ENCODE results near the gene PCED1B. TPM values are rescaled to one million over a fixed set of nuclear protein-coding genes. Genes with fewer than 3 reads are reported as not detected.

Gene PCED1B
- total RNA-seq, 6 experiments from 2014 or later = 3.3 to 5.4 (median 4.9) TPM

GRCh38 chr12:47228802-47229201, 149.4 kb downstream of the PCED1B start:
- H3K27me3 Mint-ChIP-seq (ENCODE audit: insufficient read depth) = no peaks in the 10 kb centered on the region
- DNase-seq = no peak
- no peak for TF ChIP-seq CTCF (IDR thresholded peaks at IDR 0.05)
- no peak overlapping the region for H3K4me3 Mint-ChIP-seq
- H3K4me1 Mint-ChIP-seq (ENCODE audit: low read depth) = peaks cover 17% of the 10 kb centered on the region
- no peaks in the 10 kb centered on the region for H3K9me3 Mint-ChIP-seq
- no peaks in the 10 kb centered on the region for H3K36me3 Mint-ChIP-seq (ENCODE audit: low read depth)
- no peak overlapping the region for H3K27ac Mint-ChIP-seq

GRCh38 chr12:47231456-47231855, 152.0 kb downstream of the PCED1B start:
- Mint-ChIP-seq H3K27ac (no peak overlapping the region), H3K36me3 (ENCODE audit: low read depth) (peaks cover 8% of the 10 kb centered on the region), H3K27me3 (ENCODE audit: insufficient read depth) (no peaks in the 10 kb centered on the region), H3K4me3 (no peak overlapping the region), H3K9me3 (no peaks in the 10 kb centered on the region; the same call in 1 of the 2 replicates), H3K4me1 (ENCODE audit: low read depth) (peaks cover 22% of the 10 kb centered on the region)
- DNase-seq = no peak
- no peak for TF ChIP-seq CTCF (IDR thresholded peaks at IDR 0.05)

DNA sequence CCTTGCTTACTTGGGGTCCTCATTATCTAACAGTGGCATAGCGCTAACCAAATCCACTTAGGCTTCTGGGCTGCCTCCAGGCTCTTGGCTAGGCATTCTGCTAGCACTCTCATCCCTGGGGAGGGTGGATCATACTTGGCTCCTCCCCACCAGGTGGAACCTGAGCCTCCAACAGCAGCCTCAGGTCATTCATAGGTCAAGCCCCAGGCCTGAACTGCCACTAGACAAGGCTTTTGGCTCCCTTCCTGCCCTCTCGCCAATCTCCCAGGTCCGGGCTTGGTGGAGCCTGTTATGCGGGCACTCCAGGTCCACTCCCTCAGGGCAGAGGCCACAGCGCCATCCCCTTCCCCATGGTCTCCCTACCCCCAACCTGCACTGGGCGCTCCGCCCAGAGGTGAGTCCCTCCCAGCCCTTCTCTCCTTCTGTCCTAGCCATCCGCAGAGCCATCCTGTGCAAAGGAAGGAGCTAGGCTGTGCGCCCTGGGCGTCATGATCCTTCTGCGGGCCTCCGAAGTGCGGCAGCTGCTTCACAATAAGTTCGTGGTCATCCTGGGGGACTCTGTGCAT, 155.2 kb downstream of the PCED1B start:
- no peak overlapping the region for H3K4me3 Mint-ChIP-seq
- H3K36me3 Mint-ChIP-seq (ENCODE audit: low read depth) = peaks cover 10% of the 10 kb centered on the region
- no peaks in the 10 kb centered on the region for H3K27me3 Mint-ChIP-seq (ENCODE audit: insufficient read depth)
- no peaks in the 10 kb centered on the region; the same call in 1 of the 2 replicates for H3K9me3 Mint-ChIP-seq
- no peak for DNase-seq
- H3K4me1 Mint-ChIP-seq (ENCODE audit: low read depth) = peaks cover 51% of the 10 kb centered on the region
- no peak overlapping the region for H3K27ac Mint-ChIP-seq
- no peak for TF ChIP-seq CTCF (IDR thresholded peaks at IDR 0.05)

DNA sequence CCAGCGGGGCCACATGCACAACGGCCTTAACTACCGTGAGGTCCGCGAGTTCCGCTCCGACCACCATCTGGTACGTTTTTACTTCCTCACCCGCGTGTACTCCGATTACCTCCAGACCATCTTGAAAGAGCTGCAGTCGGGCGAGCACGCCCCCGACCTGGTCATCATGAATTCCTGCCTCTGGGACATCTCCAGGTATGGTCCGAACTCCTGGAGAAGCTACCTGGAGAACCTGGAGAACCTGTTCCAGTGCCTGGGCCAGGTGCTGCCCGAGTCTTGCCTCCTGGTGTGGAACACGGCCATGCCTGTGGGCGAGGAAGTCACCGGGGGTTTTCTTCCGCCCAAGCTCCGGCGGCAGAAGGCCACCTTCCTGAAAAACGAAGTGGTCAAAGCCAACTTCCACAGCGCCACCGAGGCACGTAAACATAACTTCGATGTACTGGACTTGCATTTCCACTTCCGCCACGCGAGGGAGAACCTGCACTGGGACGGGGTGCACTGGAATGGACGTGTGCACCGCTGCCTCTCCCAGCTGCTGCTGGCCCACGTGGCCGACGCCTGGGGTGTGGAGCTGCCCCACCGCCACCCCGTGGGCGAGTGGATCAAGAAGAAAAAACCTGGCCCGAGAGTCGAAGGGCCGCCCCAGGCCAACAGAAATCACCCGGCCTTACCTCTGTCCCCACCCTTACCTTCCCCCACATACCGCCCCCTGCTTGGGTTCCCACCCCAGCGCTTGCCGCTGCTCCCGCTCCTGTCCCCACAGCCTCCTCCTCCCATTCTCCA, 156.0 kb downstream of the PCED1B start:
- H3K9me3 Mint-ChIP-seq = no peaks in the 10 kb centered on the region; the same call in 1 of the 2 replicates
- peaks cover 10% of the 10 kb centered on the region for H3K36me3 Mint-ChIP-seq (ENCODE audit: low read depth)
- H3K4me1 Mint-ChIP-seq (ENCODE audit: low read depth) = peaks cover 51% of the 10 kb centered on the region
- DNase-seq = no peak
- no peaks in the 10 kb centered on the region for H3K27me3 Mint-ChIP-seq (ENCODE audit: insufficient read depth)
- H3K27ac Mint-ChIP-seq = peak overlapping the region; percentile 88
- no peak for TF ChIP-seq CTCF (IDR thresholded peaks at IDR 0.05)
- H3K4me3 Mint-ChIP-seq = no peak overlapping the region; the same call in 1 of the 2 replicates

DNA sequence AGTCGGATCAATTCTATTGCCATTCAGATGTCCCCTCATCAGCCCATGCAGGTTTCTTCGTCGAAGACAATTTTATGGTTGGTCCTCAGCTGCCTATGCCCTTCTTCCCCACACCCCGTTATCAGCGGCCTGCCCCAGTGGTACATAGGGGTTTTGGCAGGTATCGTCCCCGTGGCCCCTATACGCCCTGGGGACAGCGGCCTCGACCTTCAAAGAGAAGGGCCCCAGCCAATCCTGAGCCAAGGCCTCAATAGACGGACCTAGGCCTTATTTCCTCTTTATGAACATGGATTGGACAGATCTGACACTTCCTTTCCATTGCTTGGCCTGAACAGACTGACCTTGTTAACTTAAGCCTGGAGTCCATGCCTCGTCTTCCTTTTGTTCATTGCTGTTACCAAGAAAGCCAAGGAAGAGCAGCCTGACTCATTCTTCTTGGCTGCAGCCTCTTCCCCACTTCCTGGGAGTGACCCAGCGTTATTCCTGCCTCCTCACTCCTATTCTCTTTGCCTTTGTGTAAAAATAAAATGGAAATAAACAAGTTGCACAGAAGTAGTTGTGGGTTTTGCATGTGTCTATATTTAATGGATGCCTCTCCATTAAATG, 156.8 kb downstream of the PCED1B start:
- no peaks in the 10 kb centered on the region for H3K27me3 Mint-ChIP-seq (ENCODE audit: insufficient read depth)
- peaks cover 10% of the 10 kb centered on the region for H3K36me3 Mint-ChIP-seq (ENCODE audit: low read depth)
- TF ChIP-seq CTCF (IDR thresholded peaks at IDR 0.05) = no peak
- peak overlapping the region; percentile 60 for H3K4me3 Mint-ChIP-seq
- peaks cover 45% of the 10 kb centered on the region for H3K4me1 Mint-ChIP-seq (ENCODE audit: low read depth)
- peak overlapping the region; percentile 88 for H3K27ac Mint-ChIP-seq
- DNase-seq = peak; percentile 77
- H3K9me3 Mint-ChIP-seq = no peaks in the 10 kb centered on the region; the same call in 1 of the 2 replicates

Data from HFFc6 (cell line).